Measurements from ENCODE around the gene FOLR1.

DNA sequence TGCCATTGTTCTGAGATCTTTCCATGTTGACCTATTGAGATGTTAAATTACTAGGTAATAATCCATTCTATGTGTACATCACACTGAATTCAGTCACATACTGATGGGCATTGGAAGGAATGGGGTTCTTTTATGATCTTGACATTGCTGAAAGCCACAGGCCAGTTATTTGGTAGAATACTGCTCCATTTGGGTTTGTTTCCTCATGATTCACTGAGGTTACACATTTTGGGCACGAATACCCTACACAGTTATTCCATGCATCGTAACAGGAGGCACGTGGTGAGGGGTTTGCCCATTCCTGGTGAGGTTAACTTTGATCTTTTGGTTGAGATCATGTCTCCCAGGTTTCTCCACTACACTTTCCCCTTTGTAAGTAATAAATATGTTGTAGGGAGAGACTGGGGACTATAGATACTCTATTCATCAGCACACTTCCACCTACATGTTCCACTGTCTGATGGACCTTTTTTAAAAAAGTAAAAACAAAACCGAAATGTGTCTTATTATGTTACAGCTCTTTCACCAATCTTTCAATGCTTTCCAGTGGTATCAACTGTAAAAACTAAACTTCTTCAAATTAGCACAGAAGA lies 12.0 kb upstream of the FOLR1 start:
- no peak for TF ChIP-seq CTCF (IDR thresholded peaks at IDR 0.05; ENCODE audit: borderline replicate concordance, extremely low read depth, low read length, poor library complexity, severe bottlenecking)
- TF ChIP-seq EZH2 (IDR thresholded peaks at IDR 0.05; ENCODE audit: borderline replicate concordance, low read depth, low read length, severe bottlenecking): no peak

Measured in DND-41 (cell line).